ENCODE data around the gene ARL1. TPM values are rescaled to one million over a fixed set of nuclear protein-coding genes. Genes with fewer than 3 reads are reported as not detected.

The ARL1 gene
- total and polyA plus RNA-seq, 2 of the 13 experiments (the other 11 are each of a cell fraction or from before 2014, with no cell fraction given): 90.9 to 123 TPM

GRCh38 chr12:101441461-101442224, 34.1 kb upstream of the ARL1 start:
- Histone ChIP-seq H3K27me3 (ENCODE audit: control insufficient read depth in 1 of 2, insufficient read depth in 2 of 2, low read length in 2 of 2) (peaks cover 0 to 5% of the 10 kb centered on the region in 2 experiments; a peak in 2 of 5 replicates), H4K20me1 (ENCODE audit: insufficient read depth, low read length) (no peaks in the 10 kb centered on the region), H3K9ac (ENCODE audit: insufficient read depth, low read depth, low read length) (no peak overlapping the region), H3K4me2 (ENCODE audit: low read depth, low read length) (no peak overlapping the region), H3K27ac (ENCODE audit: extremely low read length, insufficient read depth, low read length) (no peak overlapping the region), H2AFZ (ENCODE audit: low read length) (no peak overlapping the region), H3K9me3 (ENCODE audit: low read length) (no peaks in the 10 kb centered on the region), H3K4me3 (replicated peaks in 1 of 3; ENCODE audit: insufficient read depth in 1 of 3, low read depth in 2 of 3, low read length in 3 of 3) (no peak overlapping the region), H3K4me1 (ENCODE audit: insufficient read depth, low read length) (no peaks in the 10 kb centered on the region), H3K36me3 (replicated peaks in 1 of 2; ENCODE audit: control insufficient read depth in 1 of 2, insufficient read depth in 2 of 2, low read length in 2 of 2) (no peaks in the 10 kb centered on the region), H3K79me2 (ENCODE audit: insufficient read depth, low read length) (no peaks in the 10 kb centered on the region)
- DNase-seq (ENCODE audit: low spot score) (no peak), ATAC-seq (no peak), FAIRE-seq (no peak)
- BruUV-seq (replicated peaks): no TSS peak
- CTCF ChIA-PET (ENCODE audit: low intra/inter-chr PET ratio, low total read pairs): no interaction called here
- in situ Hi-C loops (cut with HindIII; ENCODE audit: extremely low pct_ligation_motif_present, low pct_unique_long_range_greater_than_20kb): no loop called here
- TF ChIP-seq DRAP1 (CRISPR knock-in tag; IDR thresholded peaks at IDR 0.05) (no peak), ZNF317 (CRISPR knock-in tag; IDR thresholded peaks at IDR 0.05) (no peak), ZNF501 (CRISPR knock-in tag; IDR thresholded peaks at IDR 0.05) (no peak), ZFP62 (CRISPR knock-in tag; IDR thresholded peaks at IDR 0.05) (no peak), ZNF556 (CRISPR knock-in tag; IDR thresholded peaks at IDR 0.05; ENCODE audit: borderline replicate concordance) (no peak), ZNF260 (CRISPR knock-in tag; IDR thresholded peaks at IDR 0.05; ENCODE audit: borderline replicate concordance, low read depth) (no peak), NFKB2 (CRISPR knock-in tag; IDR thresholded peaks at IDR 0.05; ENCODE audit: borderline replicate concordance) (no peak), POLR2G (IDR thresholded peaks at IDR 0.05; ENCODE audit: low read depth, low read length) (no peak), MIER3 (CRISPR knock-in tag; IDR thresholded peaks at IDR 0.05; ENCODE audit: borderline replicate concordance) (no peak), MAFK (conservative IDR thresholded peaks at IDR 0.05 in 1 of 2, IDR thresholded peaks at IDR 0.05 in 1 of 2; ENCODE audit: low read length in 2 of 2) (no peak), ZSCAN20 (CRISPR knock-in tag; IDR thresholded peaks at IDR 0.05; ENCODE audit: borderline replicate concordance) (no peak), MAFF (IDR thresholded peaks at IDR 0.05; ENCODE audit: low read depth, low read length) (no peak), TCF7 (IDR thresholded peaks at IDR 0.05; ENCODE audit: low read depth) (no peak), SRY (CRISPR knock-in tag; IDR thresholded peaks at IDR 0.05) (no peak), ZBTB49 (CRISPR knock-in tag; IDR thresholded peaks at IDR 0.05; ENCODE audit: borderline replicate concordance) (no peak), ZMAT3 (CRISPR knock-in tag; conservative IDR thresholded peaks at IDR 0.05) (no peak), MTF2 (CRISPR knock-in tag; IDR thresholded peaks at IDR 0.05; ENCODE audit: borderline replicate concordance) (no peak), ZNF274 (CRISPR knock-in tag; IDR thresholded peaks at IDR 0.05) (no peak)
- intact Hi-C loops (cut with micrococcal nuclease; ENCODE audit: unreplicated experiment): no loop called here
- POLR2A ChIA-PET: no interaction called here

All from HepG2 (cell line).